ENCODE measurements around the gene ISYNA1.

DNA sequence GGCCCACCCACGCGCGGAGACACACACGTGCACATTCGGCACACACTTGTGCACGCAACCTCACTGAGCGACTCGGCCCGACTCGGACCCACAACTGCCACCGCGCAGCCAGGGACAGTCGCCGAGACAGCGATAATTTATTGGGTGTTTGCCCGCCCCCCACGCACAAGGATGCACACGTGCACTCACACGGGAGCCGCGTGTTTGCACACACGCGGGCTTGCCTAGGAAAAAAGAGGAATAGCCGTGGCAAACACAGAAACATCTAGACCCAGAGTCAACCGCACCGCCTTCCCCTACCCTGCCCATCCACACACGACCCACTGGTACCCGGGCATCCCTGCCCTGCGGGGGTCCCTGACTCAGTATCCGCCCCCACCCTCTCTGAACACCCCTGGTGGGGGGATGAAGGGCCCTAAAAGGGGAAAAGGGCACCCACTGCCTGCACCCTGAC lies 19.9 kb downstream of the ISYNA1 start:
- TF ChIP-seq, protein P1, sequence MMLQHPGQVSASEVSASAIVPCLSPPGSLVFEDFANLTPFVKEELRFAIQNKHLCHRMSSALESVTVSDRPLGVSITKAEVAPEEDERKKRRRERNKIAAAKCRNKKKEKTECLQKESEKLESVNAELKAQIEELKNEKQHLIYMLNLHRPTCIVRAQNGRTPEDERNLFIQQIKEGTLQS (IDR thresholded peaks at IDR 0.05; ENCODE audit: borderline replicate concordance, extremely low read depth, low read depth, low read length), result no peak
- TF ChIP-seq, protein P2, sequence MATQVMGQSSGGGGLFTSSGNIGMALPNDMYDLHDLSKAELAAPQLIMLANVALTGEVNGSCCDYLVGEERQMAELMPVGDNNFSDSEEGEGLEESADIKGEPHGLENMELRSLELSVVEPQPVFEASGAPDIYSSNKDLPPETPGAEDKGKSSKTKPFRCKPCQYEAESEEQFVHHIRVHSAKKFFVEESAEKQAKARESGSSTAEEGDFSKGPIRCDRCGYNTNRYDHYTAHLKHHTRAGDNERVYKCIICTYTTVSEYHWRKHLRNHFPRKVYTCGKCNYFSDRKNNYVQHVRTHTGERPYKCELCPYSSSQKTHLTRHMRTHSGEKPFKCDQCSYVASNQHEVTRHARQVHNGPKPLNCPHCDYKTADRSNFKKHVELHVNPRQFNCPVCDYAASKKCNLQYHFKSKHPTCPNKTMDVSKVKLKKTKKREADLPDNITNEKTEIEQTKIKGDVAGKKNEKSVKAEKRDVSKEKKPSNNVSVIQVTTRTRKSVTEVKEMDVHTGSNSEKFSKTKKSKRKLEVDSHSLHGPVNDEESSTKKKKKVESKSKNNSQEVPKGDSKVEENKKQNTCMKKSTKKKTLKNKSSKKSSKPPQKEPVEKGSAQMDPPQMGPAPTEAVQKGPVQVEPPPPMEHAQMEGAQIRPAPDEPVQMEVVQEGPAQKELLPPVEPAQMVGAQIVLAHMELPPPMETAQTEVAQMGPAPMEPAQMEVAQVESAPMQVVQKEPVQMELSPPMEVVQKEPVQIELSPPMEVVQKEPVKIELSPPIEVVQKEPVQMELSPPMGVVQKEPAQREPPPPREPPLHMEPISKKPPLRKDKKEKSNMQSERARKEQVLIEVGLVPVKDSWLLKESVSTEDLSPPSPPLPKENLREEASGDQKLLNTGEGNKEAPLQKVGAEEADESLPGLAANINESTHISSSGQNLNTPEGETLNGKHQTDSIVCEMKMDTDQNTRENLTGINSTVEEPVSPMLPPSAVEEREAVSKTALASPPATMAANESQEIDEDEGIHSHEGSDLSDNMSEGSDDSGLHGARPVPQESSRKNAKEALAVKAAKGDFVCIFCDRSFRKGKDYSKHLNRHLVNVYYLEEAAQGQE (IDR thresholded peaks at IDR 0.05; ENCODE audit: low read depth, low read length), result no peak
- TF ChIP-seq FOXM1 (IDR thresholded peaks at IDR 0.05; ENCODE audit: low read depth, low read length) (no peak), POLR2AphosphoS2 (IDR thresholded peaks at IDR 0.05; ENCODE audit: low read depth, low read length) (no peak)
- TF ChIP-seq, protein P3, sequence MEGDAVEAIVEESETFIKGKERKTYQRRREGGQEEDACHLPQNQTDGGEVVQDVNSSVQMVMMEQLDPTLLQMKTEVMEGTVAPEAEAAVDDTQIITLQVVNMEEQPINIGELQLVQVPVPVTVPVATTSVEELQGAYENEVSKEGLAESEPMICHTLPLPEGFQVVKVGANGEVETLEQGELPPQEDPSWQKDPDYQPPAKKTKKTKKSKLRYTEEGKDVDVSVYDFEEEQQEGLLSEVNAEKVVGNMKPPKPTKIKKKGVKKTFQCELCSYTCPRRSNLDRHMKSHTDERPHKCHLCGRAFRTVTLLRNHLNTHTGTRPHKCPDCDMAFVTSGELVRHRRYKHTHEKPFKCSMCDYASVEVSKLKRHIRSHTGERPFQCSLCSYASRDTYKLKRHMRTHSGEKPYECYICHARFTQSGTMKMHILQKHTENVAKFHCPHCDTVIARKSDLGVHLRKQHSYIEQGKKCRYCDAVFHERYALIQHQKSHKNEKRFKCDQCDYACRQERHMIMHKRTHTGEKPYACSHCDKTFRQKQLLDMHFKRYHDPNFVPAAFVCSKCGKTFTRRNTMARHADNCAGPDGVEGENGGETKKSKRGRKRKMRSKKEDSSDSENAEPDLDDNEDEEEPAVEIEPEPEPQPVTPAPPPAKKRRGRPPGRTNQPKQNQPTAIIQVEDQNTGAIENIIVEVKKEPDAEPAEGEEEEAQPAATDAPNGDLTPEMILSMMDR (IDR thresholded peaks at IDR 0.05 in 2 of 3, conservative IDR thresholded peaks at IDR 0.05 in 1 of 3; ENCODE audit: control insufficient read depth in 2 of 3, extremely low read depth in 1 of 3, insufficient read depth in 1 of 3, low read depth in 3 of 3, low read length in 3 of 3), result no peak
